NCI-H2029 treated with DMSO at 0.1 percent for 48 hours (cell line): ENCODE data around the gene CPED1.
"Not testable (repeated sequence)": the region's sequence is repeated elsewhere in the genome, so short reads cannot be mapped to it uniquely, and the experiment has no call there.

Source experiments
- DNase-seq: peaks from one replicate; lab custom pipeline; 2025; lab: John Stamatoyannopoulos, UW

Gene CPED1

DNA sequence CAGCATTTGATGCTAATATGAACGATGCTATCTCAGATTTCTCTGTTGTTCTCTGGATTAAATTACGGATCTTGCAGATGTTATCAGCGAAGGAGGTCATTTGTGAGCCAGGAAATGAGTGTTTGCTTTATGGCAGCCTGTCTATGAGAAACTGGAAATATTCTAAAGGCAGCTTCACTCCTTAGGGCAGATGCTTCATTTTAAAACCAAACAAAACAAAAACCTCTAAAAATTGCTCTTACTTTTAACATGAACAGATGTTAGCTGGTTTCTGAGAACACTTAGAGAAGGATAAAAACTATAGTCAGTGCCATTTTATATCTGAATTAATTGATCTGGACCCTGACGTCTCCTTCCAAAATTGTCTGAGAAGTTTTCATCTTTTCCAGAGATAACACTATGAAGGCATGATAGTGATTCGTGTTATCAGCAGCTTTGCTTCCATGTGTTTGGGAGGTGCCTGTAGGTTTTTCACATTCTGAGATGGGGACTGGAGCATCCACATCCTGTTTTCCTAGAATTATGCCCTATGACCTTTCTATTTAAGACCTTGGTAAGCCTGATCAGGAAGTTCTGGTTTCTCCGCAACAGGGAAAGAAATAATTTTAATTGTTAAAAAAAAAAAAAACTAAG, 53.1 kb downstream of the CPED1 start:
- peak; percentile 67 for DNase-seq

DNA sequence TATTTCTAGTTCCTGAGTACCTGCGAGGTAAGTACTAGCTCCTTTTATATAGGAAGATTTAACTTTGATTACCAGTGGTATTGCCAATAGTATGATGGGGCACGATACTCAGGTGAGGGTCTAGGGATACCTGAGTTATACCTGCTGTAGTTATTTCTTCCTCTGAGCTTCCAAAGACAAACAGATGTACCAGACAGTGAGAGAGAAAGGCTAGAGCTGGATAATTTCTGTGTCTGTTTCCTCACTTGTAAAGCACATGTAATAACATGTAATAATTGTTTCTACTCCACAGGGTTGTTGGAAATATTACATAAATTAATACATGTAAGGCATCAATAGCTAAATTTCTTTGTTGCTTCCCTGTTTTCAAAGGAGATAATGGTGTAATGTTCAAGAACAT, 53.7 kb downstream of the CPED1 start:
- no peak for DNase-seq

DNA sequence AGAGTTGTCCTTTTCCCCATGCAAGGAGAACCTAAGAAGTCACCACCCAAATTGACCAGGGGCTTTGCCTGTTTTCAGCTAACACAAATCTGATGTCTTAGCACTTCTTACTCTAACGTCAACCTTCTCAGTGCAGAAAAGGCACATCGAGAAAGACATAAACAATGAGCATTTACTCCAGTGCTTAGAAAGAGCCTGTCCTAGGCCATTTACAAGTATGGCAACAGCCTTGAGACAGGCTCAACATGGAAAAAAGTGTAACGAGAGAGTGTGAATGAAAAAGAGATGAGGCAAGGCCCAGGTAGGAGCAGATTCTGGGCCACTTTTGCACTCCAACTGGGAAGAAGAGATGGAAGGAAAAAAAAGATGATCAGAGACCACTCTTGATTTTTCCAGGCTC, 54.4 kb downstream of the CPED1 start:
- no peak for DNase-seq

DNA sequence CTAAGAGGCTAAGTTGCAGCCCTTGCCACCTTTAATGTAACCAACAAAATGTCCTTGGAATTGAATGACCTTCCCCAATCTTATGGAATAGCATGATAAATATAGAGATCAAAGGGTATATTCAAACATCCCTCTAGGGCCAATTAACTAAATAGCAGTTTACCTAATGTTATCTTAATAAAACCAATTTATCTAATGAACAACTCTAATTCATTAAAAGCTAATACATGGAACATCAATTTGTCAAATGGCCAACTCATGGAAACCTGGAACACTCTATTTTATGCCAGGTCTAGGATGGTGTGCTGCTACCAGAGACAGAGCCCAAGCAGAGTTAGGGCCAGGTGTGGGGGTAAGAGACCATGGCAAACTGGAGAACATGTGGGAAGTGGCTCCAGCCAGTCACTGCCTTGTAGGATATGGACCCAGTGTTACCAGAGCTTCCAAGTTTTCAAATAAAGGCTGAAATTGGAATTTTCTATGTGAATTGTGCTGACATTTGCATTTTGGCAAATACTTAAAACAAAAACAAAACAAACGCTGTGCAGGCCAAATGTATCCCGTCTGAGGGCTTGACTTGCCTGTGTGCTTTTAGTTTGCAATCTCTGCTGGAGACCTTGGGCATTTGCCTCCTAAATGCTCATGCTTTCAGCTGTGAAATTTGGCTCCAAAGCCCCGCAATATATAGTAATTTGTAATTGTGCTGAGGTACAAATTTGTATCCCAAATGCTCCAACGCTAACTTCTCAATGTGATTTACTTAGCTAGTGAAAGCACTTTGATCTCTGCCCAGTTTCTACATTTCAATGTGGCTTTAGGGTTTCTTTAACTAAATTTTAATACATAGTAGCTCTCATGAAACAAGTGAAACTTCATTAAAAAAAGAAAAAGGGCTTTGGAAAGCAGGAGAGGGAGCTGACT, 55.1 kb downstream of the CPED1 start:
- DNase-seq, result no peak

DNA sequence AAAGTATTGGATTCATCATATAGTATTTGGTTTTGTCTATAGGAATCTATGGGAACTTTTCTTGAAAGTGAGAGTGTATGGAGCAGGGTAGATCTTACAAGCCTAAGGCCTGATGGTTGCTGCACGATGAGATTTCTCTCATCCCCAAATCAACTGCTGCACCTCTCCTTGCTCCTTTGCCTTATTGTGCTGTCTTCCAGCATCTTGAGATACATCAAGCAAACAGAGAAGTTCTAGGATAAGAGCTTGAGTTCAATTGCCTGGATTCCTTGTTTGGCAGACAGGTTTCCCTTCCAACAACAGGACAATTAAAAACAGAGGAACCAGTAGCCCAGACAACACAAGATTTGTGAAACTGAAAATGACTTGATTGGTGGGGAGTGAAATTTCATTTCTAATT, 56.6 kb downstream of the CPED1 start:
- no peak for DNase-seq

DNA sequence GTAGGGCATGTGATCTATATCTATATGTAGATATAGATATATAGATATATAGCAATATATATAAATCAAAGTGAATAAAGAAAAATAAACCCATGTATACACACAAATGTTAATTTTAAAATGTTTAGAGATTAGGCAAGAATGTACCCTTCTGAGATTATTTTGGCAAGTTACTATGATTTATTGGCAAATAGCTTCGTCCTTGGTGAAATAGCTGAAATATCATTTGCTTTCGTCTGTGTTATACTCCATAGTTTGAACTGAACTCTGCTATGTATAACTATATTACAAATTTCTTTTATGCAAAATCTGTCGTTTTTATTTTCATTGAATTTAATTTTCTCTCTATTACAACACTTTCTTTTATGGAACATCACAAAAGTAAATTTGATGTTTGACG, 57.5 kb downstream of the CPED1 start:
- DNase-seq, result no peak

DNA sequence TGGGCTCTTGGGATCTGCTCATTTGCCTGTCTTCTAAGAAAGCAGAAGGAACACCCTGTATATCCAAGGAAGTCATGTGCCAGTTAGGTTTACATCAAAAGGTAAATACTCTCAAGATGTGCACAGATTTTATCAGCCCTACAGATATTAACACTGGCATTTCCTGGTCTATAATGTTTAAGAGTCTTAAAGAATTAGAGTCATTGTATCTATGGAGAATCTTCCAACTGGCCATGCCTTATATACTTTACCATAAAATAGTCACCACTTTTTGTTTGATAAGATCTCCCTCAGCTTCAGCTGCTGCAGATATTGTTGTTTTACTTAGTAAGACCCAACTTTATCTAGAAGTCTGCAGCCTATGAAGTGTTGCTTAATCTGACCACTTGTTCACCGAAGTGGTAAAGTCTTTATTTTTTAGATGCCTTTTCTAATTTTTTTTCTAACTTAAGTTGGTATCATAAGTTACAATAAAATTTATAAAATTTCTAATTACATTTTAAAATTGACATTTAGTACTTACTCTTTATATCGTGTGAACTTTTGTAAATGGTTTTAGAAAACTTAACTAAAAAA, 58.5 kb downstream of the CPED1 start:
- no peak for DNase-seq

DNA sequence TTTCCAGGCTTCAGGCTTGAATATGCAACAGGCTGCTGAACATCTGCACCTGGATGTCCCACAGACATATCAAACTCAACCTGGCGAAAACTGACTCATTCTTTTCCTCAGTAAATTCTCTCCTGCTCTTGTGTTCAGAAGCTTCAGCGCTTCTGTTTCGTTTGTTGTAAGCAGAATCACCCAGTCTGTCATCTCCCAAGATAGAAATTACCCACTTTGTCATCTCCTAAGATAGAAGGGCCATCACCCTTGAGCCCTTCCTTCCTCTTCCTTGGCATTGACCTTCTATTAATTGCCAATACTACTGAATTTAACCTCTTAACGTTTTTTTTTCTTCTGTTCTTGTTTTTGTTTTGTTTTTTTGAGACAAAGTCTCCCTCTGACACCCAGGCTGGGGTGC, 59.7 kb downstream of the CPED1 start:
- no peak for DNase-seq

DNA sequence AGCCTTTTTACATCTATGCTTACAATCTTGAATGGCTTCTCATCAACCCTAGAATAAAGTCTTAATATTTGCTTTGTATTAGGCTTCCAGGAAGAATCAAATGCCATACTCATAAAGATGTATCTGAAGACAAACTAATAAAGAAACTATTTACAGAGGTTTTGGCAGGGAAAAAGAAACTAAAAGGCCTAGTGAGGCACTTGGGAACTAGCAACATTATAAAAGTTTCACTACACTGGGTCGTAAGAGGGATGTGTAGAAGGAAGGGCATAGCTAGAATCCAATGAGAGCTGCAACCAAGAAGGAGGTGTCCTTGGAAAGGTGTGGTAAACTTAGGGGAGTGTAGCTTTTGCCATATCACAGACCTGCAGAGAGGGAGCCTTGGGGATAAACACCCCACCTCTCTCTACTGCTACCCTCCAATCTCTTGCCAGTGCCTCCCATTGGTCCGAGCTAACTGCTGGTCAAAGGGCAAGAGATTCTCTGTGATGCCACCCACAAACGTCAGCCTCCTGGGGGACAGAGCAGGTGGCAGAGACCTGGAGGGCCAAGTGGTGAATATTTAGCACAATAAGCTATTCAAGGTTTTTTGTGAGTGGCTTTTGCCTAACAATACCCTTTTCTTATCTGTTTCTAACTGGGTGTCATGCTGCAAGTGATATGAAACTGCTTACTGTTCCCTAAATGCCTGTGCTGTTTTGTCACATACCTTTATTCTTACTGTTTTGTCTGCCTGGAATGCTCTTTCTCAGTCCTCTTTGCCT, 60.7 kb downstream of the CPED1 start:
- DNase-seq, result no peak

DNA sequence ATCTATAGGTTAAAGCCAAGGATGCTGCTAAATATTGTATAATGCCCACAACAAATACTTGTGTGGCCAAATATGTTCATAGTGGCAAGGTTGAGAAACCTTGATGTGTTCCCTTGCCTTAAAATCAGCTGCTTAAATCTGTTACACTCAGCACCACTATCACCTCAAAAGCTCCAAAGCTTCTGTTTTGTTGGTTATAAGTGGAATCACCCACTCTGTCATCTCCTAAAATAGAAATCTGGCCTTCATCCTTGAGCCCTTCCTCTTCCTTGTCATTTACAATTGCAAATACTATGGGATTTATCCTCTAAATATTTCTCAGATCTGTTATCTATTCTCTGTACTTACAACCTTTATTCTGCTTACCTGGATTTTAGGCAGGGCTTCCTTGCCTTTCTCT, 61.4 kb downstream of the CPED1 start:
- no peak for DNase-seq

DNA sequence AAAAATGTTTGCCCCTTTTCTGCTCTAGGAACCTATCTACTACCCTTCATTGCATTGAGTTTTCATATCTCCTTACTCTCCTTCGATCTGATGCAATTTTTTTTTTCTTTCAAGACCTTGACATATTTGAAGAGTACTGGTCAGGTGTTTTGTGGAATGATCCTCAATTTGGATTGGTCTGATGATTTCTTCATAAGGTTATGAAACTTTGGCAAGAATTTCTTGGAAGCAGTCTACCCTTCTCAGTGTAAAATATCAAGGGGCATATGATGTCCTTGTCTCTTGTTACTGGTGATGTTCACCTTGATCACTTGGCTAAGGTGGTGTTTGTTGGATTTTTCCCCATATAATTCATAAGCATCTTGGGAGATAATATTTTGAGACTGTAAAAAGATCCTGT, 64.7 kb downstream of the CPED1 start:
- no peak for DNase-seq

DNA sequence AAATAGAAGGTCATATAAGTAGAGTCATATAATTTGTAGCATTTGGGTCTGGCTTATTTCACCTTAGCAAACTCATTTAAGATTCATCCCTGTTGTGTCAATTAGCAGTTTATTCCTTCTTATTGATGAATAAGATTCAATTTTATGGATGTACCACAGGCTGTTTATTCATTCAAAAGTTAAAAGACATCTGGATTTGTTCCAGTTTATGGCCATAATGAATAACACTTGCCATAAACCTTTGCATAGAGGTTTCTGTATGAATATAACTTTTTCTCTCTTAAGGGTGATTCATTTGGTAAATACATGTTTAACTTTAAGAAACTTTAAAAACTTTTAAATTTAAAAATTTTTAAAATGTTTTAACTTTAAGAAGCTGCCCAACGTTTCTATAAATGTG, 66.4 kb downstream of the CPED1 start:
- DNase-seq, result no peak

DNA sequence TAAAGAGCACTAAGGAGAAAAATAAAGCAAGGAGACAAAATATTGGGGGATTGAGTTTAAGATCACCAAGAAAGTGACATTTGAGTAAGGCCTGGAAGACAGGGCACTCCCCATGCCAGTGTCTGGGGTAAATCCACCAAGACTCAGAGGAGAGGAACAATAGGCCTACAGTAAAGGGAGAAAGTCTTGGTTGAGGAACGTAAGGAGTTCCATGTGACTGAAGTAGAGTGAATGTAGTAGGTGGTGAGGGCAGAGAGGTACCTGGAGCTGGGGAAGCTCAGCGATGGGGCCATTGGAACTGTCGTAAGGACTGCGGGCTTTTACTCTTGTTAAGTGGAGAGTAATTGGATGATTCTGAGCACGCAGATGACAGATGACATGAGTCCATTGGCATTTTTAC, 69.4 kb downstream of the CPED1 start:
- no peak for DNase-seq

DNA sequence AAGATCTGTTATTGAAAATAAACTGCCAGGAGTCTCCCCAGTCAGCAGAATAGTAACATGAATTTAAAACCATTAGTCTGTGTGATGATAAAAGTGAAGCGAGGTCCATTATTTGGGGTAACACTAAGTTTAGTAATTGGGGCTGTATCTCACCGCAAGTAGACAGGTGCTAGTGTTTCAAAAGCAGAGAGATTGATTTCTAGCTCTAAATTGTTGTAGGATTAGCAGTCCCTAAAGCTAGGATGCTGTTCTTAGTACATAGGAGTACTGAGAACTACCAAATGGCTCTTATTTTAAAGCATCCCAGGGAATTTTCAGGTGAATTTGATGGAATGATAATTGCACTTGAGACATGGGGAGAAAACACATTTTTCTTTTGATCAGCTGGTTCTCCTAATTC, 70.5 kb downstream of the CPED1 start:
- DNase-seq, result no peak

DNA sequence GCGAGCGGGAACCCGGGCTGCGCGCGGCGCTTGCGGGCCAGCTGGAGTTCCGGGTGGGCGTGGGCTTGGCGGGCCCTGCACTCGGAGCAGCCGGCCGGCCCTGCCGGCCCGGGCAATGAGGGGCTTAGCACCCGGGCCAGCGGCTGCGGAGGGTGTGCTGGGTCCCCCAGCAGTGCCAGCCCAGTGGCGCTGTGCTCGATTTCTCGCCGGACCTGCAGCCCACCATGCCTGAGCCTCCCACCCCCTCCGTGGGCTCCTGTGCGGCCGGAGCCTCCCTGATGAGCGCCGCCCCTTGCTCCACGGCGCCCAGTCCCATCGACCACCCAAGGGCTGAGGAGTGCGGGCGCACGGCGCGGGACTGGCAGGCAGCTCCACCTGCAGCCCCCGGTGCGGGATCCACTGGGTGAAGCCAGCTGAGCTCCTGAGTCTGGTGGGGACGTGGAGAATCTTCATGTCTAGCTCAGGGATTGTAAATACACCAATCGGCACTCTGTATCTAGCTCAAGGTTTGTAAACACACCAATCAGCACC, 71.5 kb downstream of the CPED1 start:
- not testable (repeated sequence) for DNase-seq

DNA sequence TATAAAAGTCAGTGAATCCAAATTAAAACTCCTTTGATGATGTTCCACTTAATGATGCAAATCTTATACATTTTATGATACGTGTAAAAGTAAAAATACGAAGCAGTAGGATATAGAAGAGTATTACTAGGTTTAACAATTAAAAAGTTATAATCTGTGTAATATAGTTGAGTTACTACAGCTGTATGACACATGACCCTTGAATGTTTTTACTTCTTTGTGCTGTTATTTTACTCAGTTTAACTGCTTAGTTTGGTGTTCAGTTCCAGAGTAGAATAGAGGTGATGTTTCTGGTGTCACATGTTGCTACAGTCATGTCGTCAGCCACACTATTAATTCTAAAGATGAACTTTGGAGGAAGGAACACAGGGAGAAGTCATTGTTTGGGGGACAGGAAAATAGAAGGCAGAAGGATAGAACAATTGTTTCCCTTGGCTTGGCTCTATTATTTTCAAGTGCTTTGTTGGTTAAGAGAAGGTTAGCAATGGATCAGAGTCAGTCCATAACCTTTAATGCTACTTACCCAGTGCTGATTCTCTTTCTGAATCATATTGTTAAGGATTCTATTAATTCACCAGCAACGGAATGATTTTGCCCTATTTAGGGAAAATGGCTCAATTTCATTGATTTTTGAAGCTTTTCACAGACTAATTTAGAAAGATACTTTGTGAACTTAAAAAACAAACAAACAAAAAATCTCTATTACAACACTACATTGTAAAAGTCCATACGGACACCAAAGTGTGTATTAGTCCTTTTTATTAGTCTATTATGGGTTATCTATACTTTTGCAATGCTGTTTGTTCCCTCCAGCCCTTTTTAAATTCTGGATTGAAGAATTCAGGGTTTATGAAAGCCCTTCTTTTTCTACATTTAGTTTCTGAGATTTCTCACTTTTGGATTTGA, 73.4 kb downstream of the CPED1 start:
- no peak for DNase-seq

DNA sequence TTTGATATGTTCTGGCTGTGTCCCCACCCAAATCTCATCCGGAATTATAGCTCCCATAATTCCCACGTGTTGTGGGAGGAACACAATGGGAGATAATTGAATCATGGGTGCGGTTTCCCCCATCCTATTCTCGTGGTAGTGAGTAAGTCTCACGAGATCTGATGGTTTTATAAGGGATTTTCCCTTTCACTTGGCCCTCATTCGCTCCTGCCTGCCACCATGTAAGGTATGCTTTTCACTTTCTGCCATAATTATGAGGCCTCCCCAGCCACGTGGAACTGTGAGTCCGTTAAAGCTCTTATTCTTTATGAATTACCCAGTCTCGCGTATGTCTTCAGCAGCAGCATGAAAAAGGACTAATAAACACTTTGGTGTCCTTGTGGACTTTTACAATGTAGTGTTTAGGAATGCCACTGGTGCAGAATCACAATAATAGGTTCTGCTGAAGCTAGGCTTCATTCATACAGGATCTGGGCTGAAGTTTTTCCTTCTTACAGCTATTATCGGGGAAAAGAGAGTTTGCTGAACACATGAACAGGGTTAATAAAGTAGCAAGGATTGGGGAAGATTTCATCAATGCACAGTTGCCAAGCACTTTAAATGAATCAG, 74.3 kb downstream of the CPED1 start:
- no peak for DNase-seq

DNA sequence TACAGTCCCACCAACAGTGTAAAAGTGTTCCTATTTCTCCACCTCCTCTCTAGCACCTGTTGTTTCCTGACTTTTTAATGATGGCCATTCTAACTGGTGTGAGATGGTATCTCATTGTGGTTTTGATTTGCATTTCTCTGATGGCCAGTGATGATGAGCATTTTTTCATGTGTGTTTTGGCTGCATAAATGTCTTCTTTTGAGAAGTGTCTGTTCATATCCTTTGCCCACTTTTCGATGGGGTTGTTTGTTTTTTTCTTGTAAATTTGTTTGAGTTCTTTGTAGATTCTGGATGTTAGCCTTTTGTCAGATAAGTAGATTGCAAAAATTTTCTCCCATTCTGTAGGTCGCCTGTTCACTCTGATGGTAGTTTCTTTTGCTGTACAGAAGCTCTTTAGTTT, 79.2 kb downstream of the CPED1 start:
- not testable (repeated sequence) for DNase-seq

DNA sequence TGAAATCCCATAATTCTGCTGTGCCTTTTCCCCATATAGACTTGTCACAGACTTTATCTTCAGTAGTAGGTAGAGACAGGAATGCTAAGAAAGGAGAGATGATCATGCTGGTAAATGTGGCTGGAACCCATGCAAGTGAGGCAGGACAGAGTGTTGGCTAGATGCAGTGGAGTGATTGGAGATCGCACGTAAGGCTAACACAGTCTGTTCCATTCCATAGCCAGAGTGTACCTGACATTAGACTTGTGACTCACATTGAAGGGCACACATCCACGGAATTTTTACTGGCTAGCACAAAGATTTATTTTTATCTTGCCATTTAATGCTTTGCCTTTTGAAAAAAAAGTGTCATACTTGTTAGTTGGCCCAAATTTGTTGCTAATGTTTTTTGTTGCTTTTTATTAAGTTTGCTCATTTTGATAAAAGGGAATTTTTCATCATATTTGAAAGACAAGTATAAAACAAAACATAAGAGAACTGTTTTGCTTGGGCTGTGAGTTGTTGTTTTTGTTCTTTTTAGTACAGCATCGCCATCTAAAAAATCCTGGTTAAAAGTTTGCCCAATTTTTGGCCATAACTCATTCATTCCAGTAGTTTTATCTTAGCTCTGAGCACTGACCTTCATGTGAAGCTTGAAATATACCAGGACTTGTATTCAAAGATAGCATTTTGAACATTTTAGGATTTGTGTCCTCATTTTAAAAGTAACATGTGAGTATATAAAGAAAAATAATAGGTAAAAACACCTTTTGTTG, 81.0 kb downstream of the CPED1 start:
- DNase-seq, result no peak

DNA sequence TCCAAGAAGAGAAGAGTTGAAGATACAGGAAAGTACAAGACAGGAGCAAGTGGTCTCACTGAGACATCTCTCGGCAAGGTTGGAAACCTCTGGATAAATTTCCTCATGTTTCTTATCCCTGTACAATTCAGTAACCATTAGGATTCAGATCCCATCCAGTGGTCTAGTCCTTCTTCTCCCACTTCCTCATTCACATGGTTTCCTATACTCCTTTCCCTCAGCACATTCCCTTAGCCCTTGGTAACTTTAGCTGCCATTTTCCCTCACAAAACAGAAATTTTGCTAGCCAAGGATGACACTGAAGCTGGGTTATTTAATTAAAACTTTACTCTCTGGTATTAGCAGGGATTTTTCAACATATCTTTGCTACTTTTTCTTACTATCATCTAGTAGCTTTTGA, 82.6 kb downstream of the CPED1 start:
- DNase-seq, result no peak
